ENCODE results near the gene FAM50B.

The FAM50B gene

GRCh38 chr6:3811191-3811590 lies 38.0 kb upstream of the FAM50B start:
- Histone ChIP-seq H3K4me2 (ENCODE audit: low read length) (no peak overlapping the region), H3K27me3 (ENCODE audit: control insufficient read depth, low read length) (no peaks in the 10 kb centered on the region), H3K27ac (ENCODE audit: low read depth, low read length) (no peak overlapping the region), H3F3A (ENCODE audit: control insufficient read depth, insufficient read depth) (no peaks in the 10 kb centered on the region), H4K20me1 (ENCODE audit: control insufficient read depth, insufficient read depth, low read depth, low read length) (no peaks in the 10 kb centered on the region), H3K4me1 (ENCODE audit: control insufficient read depth, low read length) (peaks cover 10% of the 10 kb centered on the region), H3K79me2 (ENCODE audit: control insufficient read depth, low read length) (no peaks in the 10 kb centered on the region), H3K36me3 (ENCODE audit: control insufficient read depth, low read length) (no peaks in the 10 kb centered on the region), H3K4me3 (ENCODE audit: low read length) (no peak overlapping the region), H3K9me2 (replicated peaks; ENCODE audit: control insufficient read depth, low read length) (no peaks in the 10 kb centered on the region), H3K9me3 (ENCODE audit: control insufficient read depth, insufficient read depth, low read length) (no peaks in the 10 kb centered on the region)
- no peak for TF ChIP-seq CTCF (IDR thresholded peaks at IDR 0.05; ENCODE audit: low read depth, low read length, poor library complexity, severe bottlenecking)
- TF ChIP-seq EZH2phosphoT487 (IDR thresholded peaks at IDR 0.05; ENCODE audit: borderline replicate concordance, low read length): no peak

GRCh38 chr6:3812596-3812995 lies 36.6 kb upstream of the FAM50B start:
- Histone ChIP-seq H3K27ac (ENCODE audit: low read depth, low read length) (no peak overlapping the region), H4K20me1 (ENCODE audit: control insufficient read depth, insufficient read depth, low read depth, low read length) (no peaks in the 10 kb centered on the region)

GRCh38 chr6:3813150-3813780 lies 35.9 kb upstream of the FAM50B start:
- no peaks in the 10 kb centered on the region for H3K9me3 ChIP-seq (ENCODE audit: control insufficient read depth, insufficient read depth, low read length)
- H3K4me1 ChIP-seq (ENCODE audit: control insufficient read depth, low read length): peaks cover 10% of the 10 kb centered on the region
- H3K4me3 ChIP-seq (ENCODE audit: low read length): no peak overlapping the region
- no peak overlapping the region for H3K4me2 ChIP-seq (ENCODE audit: low read length)
- no peaks in the 10 kb centered on the region for H3K79me2 ChIP-seq (ENCODE audit: control insufficient read depth, low read length)
- no peaks in the 10 kb centered on the region for H3K9me2 ChIP-seq (replicated peaks; ENCODE audit: control insufficient read depth, low read length)
- no peaks in the 10 kb centered on the region for H3K27me3 ChIP-seq (ENCODE audit: control insufficient read depth, low read length)
- H3F3A ChIP-seq (ENCODE audit: control insufficient read depth, insufficient read depth): no peaks in the 10 kb centered on the region
- H4K20me1 ChIP-seq (ENCODE audit: control insufficient read depth, insufficient read depth, low read depth, low read length): no peaks in the 10 kb centered on the region
- TF ChIP-seq EZH2phosphoT487 (IDR thresholded peaks at IDR 0.05; ENCODE audit: borderline replicate concordance, low read length) (no peak), CTCF (IDR thresholded peaks at IDR 0.05; ENCODE audit: low read depth, low read length, poor library complexity, severe bottlenecking) (no peak)
- H3K36me3 ChIP-seq (ENCODE audit: control insufficient read depth, low read length): no peaks in the 10 kb centered on the region
- no peak overlapping the region for H3K27ac ChIP-seq (ENCODE audit: low read depth, low read length)

More at GRCh38 chr6:3812596-3812995, 36.6 kb upstream of the FAM50B start:
- no peak for TF ChIP-seq CTCF (IDR thresholded peaks at IDR 0.05; ENCODE audit: low read depth, low read length, poor library complexity, severe bottlenecking)
- TF ChIP-seq EZH2phosphoT487 (IDR thresholded peaks at IDR 0.05; ENCODE audit: borderline replicate concordance, low read length): no peak
- Histone ChIP-seq H3K4me3 (ENCODE audit: low read length) (no peak overlapping the region), H3K9me3 (ENCODE audit: control insufficient read depth, insufficient read depth, low read length) (no peaks in the 10 kb centered on the region), H3F3A (ENCODE audit: control insufficient read depth, insufficient read depth) (no peaks in the 10 kb centered on the region), H3K4me1 (ENCODE audit: control insufficient read depth, low read length) (peaks cover 10% of the 10 kb centered on the region), H3K36me3 (ENCODE audit: control insufficient read depth, low read length) (no peaks in the 10 kb centered on the region), H3K79me2 (ENCODE audit: control insufficient read depth, low read length) (no peaks in the 10 kb centered on the region), H3K9me2 (replicated peaks; ENCODE audit: control insufficient read depth, low read length) (no peaks in the 10 kb centered on the region), H3K4me2 (ENCODE audit: low read length) (no peak overlapping the region), H3K27me3 (ENCODE audit: control insufficient read depth, low read length) (no peaks in the 10 kb centered on the region)
